Caki2 (cell line): ENCODE results near the gene KLHDC4. TPM values are rescaled to one million over a fixed set of nuclear protein-coding genes. Genes with fewer than 3 reads are reported as not detected.
"Not testable (repeated sequence)": the region's sequence is repeated elsewhere in the genome, so short reads cannot be mapped to it uniquely, and the experiment has no call there.

Source experiments
- DNase-seq: peaks from one replicate; pipeline ENCODE4 v3.0.0-alpha.2; 2015; ENCODE audit warnings: low read depth
- in situ Hi-C: cut with HindIII; loops from 2 replicates; pipeline ENCODE4 v1.10.0; 2016; ENCODE audit warnings: low sequenced_read_pairs, low pct_unique_long_range_greater_than_20kb, mixed read lengths
- total RNA-seq: library from RNA; depleted of rRNA; stranded (reverse); fragments of >200 nt; shearing (Covaris generic); gene quantifications from 2 replicates; pipeline ENCODE4 v1.2.3, GENCODE V29; 2014; ENCODE audit warnings: low replicate concordance; rRNA removed

KLHDC4 gene
- total RNA-seq = 28.1 and 38.3 TPM in 2 replicates

DNA sequence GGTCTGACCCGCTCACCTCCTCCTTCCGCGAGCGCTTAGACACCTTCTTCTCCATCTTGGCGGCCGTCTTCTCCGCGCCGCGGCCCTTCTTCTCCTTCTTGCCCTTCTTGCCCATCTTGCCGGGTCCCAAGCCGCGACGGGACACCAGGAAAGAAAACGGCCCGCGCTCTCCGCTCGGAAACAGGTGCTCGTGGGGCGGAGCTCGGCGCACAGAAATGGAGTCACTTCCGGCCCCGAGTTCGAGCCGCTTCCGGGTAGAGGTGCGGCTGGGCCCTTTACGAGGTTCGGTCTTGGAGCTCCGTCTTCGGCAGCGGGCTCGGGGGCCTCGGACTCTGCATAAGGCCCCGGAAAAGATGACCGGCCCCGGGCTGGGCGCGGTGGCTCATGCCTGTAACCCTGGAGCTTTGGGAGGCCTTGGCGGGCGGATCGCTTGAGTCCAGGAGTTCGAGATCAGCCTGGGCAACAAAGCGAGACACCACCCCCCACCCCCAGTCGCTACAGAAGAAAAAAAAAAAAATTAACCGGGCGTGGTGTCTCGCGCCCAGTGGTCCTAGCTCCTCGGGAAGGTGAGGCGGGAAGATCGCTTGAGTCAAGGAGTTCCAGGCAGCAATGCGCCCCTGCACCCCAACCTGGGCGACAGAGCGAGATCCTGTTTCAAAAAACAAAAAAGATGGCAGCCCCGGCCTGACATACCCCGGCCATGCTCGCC, at the start of gene KLHDC4:
Gene KLHDC4 (minus strand): TSS at position 211 of the 709 bp plus-strand sequence. CDS start 96 bp downstream, at position 115.
- DNase-seq = peak; percentile 81
- in situ Hi-C loops = no loop called here

DNA sequence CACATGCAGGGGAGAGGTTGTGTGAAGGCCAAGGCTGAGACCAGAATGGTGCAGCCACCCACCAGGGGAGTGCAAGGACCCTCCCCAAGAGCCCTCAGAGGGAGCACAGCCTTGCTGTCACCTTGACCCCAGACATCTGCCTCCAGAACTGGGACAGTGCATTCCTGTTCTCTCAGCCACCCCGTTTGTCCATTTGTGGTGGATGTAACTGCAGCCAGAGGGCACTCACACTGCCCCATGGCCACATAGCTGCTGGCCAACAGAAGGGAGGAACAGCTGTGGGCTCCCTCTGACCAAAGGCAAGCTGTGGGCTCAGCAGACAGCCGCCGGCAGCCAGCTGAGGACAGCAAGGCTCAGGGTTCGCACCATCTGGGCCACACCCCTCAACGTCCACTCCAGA, 49.8 kb upstream of the KLHDC4 start:
- no peak for DNase-seq
- in situ Hi-C loops = no loop called here

DNA sequence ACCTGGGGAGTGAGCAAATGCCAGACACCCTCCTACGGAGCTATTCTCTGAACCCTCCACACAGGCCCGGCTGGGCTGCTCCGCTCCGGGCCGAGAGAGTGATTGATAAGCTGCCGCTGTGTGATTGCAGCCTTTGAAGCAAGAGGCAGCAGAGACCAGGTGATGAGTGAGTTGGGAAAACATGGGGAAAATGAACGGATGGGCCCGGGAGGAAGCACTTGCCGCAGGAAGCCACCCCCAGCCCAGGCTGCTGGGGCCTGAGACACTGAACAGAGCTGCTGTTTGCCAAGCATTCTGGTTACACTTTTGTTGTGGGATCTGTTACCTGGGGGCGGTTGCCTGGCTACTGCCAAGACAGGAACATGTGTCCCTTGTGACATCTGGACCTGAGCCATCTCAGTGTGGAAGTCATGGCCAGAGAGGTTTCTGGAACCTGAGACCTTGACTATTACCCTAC, 46.4 kb upstream of the KLHDC4 start:
- DNase-seq = no peak
- in situ Hi-C loops = no loop called here

DNA sequence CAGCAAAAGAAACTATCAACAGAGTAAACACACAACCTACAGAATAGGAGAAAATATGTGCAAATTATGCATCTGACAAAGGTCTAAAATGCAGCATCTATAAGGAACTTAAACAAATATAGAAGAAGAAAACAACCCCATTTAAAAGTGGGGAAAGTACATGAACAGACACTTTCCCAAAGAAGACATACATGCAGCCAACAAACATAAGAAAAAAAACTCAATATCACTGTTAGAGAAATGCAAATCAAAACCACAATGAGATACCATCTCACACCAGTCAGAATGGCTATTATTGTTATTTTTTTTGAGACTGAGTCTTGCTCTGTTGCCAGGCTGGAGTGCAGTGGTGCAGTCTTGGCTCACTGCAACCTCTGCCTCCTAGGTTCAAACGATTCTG, 45.7 kb upstream of the KLHDC4 start:
- not testable (repeated sequence) for DNase-seq

DNA sequence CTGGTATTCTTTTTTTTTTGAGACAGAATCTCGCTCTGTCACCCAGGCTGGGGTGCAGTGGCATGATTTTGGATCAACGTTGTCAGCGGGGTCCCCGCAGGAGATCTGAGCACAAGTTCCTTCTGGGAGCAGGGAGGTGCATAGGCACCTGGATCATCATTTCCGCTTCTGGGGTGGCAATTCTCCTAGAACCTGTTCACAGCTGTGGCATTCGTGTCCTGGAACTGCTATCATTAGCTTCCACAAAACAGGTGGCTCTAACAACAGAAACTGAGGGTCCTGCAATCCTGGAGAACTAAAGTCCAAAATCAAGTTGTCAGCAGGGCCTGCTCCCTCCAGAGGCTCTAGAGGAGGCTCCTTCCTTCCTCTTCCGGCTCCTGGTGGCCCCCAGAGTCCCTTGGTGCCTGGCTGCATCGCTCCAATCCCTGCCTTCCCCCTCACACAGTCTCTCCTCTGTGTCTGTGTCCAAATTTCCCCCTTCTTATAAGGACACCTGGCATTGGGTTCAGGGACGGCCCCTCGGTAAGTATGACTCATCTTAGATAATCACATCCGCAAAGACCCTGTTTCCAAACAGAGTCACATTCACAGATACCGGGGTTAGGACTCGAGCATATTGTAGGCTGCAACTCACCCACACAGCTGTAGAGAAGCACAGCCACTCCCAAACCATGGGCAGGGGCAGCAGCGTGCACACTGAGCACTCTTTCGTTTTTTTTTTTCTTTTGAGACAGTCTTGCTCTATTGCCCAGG, 43.5 kb upstream of the KLHDC4 start:
- in situ Hi-C loops = no loop called here
- DNase-seq = no peak

More for the DNA sequence above, 45.7 kb upstream of the KLHDC4 start:
- in situ Hi-C loops = not testable (repeated sequence)

DNA sequence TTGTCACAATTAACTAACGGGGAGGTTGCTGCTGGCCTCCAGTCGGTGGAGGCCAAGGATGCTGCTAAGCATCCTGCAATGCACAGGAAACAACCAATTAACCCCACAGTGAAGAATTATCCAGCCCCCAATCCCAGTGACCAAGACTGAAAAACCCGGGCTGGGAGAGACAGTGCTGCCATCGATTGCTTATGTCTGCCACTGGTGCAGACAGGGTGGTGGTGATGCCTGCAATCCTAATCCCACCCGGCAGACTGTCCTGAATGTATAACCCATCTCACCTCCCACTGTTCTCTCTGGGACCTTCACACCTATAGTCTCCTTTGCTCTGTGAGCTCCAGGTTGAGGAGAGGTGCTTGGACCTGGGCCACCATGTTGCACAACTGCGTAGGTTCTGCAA, 42.3 kb upstream of the KLHDC4 start:
- in situ Hi-C loops = no loop called here

DNA sequence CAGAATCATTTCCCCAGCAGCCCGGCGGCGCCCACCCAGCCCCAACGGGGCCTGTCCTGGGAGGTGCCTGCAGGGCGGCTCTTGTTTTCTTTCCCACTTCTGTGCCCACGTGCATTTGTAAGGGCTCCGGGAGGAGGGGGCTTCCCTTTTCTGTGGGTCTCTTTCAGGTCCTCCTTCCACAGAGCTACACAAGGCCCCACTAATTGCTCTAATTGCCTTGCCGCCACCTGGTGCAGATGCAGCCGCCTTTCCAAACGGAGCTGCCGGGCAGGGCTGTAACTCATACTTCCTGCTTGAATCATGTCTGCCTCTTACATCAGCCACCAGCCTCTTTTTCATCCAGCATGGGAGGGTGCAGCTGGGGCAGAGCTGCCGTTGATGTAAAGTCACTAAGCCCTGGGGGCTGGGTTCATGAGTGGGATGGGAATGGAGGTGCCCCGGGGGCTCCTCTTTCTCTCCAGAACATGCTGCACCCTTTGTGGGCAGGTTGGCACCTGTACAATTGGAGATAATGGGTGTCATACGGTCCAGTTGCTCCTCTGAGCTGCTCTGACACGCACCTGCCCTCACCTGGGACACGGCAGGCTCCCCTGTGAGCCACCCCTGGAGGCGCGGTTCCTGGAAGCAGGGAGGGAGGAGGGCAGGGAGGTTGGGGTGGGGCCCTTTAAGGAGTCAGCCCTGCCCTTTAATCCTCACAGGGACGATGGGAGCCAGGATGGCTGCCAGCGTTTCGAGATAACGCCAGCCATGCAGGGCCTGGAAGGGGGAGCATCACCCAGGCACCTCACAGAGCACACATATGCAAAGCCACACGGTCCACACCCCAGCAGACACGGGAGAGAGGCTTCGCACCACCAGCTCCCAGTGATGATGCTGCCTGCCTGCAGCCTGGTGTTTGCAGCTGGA, 41.1 kb upstream of the KLHDC4 start:
- peak; percentile 78 for DNase-seq
- in situ Hi-C loops = no loop called here

More for the DNA sequence above, 42.3 kb upstream of the KLHDC4 start:
- no peak for DNase-seq

DNA sequence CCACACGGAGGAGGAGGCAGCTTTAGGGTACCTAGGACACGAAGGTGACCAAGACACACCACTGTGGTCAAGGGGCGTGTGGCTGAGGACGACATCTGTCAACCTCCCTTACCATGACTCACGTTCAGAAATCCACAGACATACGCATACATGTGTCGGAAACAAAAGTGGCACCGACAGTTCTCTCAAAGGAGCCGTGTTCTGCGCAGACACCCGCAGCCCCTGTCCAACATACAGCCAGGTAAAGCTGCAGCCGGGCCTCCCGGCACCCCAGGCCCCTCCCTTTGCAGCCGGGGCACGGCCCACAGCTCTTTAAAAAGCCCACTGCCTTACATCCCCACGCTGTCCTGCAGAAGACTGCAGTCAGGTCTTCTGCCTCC, 40.5 kb upstream of the KLHDC4 start:
- no peak for DNase-seq
- in situ Hi-C loops = no loop called here

DNA sequence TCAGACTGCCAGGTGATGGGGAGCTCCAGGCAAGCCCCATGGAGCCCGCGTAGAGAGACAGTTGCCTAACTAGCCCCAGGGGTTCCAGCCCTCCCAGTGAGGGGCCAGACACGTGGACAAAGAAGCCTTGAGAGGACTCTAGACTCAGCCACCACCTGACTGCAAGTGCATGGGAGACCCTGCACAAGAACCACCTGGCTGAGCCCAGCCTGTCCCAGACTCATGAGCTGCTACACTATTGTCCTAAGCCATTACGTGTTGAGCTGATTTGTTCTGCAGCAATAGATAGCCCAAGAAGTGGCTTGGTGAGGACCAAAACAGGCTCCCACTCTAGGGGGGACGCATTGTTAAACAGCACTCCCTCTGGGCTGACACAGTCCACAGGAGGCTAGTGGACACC, 37.6 kb upstream of the KLHDC4 start:
- DNase-seq = no peak
- in situ Hi-C loops = no loop called here

DNA sequence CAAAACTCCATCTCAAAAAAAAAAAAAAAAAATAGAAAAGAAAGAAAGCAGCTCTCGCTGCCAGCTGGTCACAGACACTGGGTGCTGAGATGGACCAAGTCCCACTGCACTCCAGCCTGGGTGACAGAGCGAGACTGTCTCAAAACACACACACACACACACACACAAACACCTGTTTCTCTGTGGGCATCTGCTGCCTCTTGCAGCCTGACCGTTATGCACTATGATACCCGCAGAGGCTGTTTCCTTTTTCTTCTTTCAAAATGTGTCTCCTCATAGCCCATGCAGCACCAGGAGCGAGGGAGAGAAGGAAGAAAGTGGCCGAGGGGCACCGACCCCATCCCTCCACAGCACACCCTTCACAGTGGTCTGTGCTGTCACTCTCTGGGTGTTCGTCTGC, 36.9 kb upstream of the KLHDC4 start:
- in situ Hi-C loops = no loop called here
- DNase-seq = no peak

DNA sequence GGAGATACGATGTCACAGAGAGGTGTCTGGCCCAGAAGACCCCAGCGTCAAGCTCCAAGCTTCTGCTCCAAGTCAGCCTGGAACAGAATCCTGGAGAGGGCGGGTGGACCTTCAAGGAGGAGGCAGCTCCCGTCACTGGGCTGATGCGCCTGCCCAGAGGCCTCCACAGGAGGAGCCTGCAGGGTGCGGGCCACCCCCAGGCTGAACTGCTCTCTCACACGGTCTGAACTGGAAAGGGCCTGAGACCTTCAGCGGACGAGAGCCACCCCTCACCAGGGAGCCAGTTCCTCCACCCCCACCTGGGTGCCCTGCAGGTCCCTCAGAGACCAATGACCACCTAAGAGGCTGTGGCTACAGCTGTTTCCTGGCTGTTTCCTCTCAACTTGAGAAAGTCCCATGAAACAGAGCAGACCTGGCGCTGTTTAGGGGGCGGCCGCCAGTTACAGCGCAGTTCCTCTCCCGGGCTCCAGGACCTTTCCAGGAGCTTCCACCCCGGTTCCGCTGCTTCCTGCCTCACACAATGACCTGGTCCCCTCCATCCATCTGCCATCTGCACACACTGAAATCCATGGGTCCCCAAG, 36.0 kb upstream of the KLHDC4 start:
- no peak for DNase-seq
- in situ Hi-C loops = no loop called here

DNA sequence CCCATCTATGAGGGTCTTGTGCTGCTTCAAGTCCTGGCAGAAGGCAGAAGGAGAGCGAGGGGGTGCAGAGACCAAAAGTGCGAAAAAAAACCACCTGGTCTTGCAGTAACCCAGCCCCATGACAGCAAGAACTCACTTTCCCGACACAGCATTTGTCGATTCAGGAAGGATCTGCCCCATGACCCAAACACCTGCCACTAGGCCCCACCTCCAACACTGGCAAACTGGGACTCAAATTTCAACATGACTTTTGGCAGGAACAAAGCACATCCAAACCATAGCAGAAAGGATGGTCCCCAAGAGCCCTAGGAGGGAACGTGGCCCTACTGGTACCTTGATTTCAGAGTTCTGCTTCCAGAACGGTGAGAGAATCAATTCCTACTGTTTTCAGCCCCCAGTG, 34.7 kb upstream of the KLHDC4 start:
- in situ Hi-C loops = no loop called here
- no peak for DNase-seq

DNA sequence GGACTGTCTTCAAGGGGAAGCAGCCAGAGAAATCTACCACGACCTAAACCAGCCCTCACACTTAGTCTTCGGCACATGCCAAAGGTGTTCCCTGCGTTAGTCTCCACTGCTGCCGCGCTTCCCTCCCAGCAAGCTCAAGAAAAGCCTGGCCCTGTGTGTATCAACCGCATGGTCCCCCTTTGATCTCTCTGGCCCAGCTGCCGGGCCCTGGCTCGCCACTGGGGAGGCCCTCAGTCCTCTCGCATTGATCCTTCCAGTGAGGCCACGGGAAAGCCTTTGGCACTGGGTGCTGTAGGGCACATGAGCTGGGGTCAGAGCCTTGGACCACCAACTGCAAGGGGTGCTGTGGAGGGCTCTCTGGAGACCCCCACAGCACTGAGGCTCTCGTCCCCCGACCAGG, 29.6 kb upstream of the KLHDC4 start:
- DNase-seq = no peak
- in situ Hi-C loops = no loop called here

DNA sequence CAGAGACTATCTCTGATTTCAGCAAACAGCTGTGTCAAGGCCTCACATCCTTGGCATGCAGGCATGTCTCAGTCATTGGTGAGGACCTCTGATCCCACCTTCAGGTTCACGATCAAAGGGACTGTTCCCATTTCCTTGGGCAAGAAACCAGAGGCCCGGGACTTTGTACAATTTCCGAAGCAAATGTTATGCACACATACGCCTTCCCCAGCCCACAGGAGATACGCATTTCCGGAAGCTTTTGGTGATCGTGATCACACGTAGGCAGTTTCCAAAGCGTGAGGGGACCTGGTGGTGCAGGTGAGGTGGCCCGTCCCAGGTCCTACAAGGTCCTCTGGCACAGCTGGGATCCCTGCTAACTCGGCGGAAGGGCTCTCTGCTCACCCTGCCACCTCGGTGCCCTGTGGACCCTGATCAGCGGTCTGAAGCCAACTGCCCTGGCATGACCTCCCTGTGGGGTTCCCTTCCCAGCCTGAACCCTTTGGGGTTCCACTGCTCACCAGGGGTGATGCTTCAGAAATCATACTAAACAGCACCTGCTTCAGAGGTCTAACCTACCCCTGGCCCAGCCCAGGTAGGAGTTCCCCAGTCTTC, 28.8 kb upstream of the KLHDC4 start:
- no peak for DNase-seq
- in situ Hi-C loops = no loop called here

DNA sequence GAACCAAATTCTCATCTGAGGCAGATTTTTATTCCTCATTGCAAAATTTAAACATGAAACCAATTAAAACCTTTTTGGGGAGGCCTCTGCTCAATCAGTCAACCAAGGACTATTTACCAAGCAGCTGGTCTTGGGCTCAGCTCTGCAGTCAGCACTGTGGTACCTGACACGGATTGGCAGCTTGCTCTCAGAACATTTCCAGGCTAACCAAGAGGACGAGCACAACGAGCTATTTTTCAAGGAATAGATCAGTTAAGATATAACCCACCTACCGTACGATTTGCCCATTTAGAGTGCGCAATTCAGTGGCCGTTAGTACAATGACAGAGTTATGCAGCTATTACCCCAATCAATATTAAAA, 26.4 kb upstream of the KLHDC4 start:
- in situ Hi-C loops = no loop called here
- no peak for DNase-seq

DNA sequence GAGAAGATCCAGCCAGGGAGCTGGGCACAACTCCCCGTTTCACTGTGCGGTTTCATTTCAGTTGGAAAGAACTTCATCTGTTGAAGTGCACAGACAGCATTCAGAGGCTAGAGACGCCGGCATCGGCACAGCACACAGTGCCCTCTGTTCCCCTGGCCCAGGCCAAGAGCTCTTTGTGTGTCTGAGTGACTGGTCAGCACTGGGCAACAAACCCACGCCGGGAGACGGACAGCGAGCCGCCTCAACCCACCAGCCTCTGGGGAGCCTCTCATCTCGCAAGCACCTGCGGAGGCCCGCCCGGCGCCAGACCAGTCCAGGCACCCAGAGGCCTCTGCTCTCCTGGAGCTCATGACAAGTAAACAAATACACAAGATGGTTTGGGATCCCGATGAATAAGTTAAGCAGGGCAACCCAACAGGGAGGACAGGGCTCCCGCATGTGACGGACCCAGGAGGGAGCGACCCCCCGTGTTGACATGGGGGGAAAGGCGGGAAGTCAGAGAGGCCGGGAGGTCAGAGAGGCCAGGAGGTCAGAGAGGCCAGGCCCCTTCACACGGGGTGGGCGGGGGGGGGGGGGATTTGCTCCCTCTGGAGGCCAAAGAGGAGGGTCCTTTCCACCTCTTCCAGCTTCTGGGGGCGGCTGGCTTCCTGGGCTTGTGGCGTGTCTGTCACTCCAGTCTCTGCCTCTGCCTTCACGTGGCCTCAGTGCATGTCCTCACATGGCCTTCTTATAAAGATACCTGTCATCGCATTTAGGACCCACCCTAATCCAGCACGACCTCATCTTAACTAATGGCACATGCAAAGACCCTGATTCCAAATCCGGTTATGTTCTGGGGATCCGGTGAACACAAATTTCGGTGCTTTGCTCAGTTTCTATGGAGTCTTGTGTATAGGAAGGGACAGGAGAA, 25.8 kb upstream of the KLHDC4 start:
- in situ Hi-C loops = no loop called here
- DNase-seq = no peak
